Tibial nerve (tissue), 4 donors: ENCODE results near the gene PRKAR1B.

Source experiments
- CTCF ChIP-seq, 5 experiments: fragments of 200-600 bp in 3 of 5; fragments of 450-650 bp in 2 of 5; sonication (generic) in 3 of 5; IDR thresholded peaks; one replicate each; pipeline ENCODE4 v1.5.1; 2016 to 2019; ENCODE audit warnings: antibody characterized with exemption in 5 of 5, mild to moderate bottlenecking in 3 of 5, moderate library complexity in 2 of 5
- EP300 ChIP-seq, 2 donors: sonication (generic); formaldehyde crosslinking; IDR thresholded peaks; one replicate each; pipeline ENCODE4 v1.6.1; 2017; ENCODE audit warnings: antibody characterized with exemption in 2 of 2, mild to moderate bottlenecking in 1 of 2
- POLR2A ChIP-seq, 2 donors: fragments of 450-650 bp; IDR thresholded peaks; one replicate each; pipeline ENCODE4 v1.6.1; 2017; ENCODE audit warnings: antibody characterized with exemption in 2 of 2, mild to moderate bottlenecking in 2 of 2, moderate library complexity in 2 of 2

DNA sequence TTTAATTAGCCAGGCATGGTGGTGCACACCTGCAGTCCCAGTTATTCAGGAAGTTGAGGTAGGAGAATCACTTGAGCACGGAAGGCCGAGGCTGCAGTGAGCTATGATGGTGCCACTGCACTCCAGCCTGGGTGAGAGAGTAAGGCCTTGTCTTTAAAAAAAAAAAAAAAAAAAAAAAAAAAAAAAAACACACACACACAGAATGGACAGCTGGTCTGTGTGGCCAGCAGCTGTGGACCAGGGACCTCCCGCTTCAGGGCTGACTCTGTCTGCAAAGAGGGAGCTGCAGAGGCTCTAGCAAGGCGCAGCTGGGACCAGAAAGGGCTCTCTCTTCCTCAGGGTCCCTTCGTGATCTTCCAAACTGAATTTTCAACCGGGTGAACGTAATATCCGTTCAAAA is 54.2 kb downstream of the PRKAR1B start:
- TF ChIP-seq CTCF (IDR thresholded peaks at IDR 0.05) (no peak), POLR2A (IDR thresholded peaks at IDR 0.05) (no peak), EP300 (IDR thresholded peaks at IDR 0.05) (no peak)
